HepG2 (cell line): ENCODE measurements around the gene CD4. TPM values are rescaled to one million over a fixed set of nuclear protein-coding genes. Genes with fewer than 3 reads are reported as not detected.

Experiments
- GATAD1 ChIP-seq: IDR thresholded peaks from 2 replicates; pipeline ENCODE4 v1.6.1; 2016; ENCODE audit warnings: missing genetic modification reagents, missing compliant biosample characterization
- GLI4 ChIP-seq: sonication (generic); formaldehyde crosslinking; IDR thresholded peaks from 2 replicates; pipeline ENCODE4 v1.5.1; 2020; ENCODE audit warnings: missing genetic modification reagents, mild to moderate bottlenecking, moderate library complexity, borderline replicate concordance
- GTF3A ChIP-seq: sonication (generic); formaldehyde crosslinking; conservative IDR thresholded peaks from 2 replicates; pipeline ENCODE4 v1.4.0; 2020; ENCODE audit warnings: mild to moderate bottlenecking, missing genetic modification reagents
- HOXA3 ChIP-seq: sonication (generic); formaldehyde crosslinking; IDR thresholded peaks from 2 replicates; pipeline ENCODE4 v1.5.0; 2020; ENCODE audit warnings: missing genetic modification reagents
- MLXIP ChIP-seq: sonication (generic); formaldehyde crosslinking; IDR thresholded peaks from 2 replicates; pipeline ENCODE4 v1.9.0; 2021; ENCODE audit warnings: missing genetic modification reagents, borderline replicate concordance
- RXRB ChIP-seq: IDR thresholded peaks from 2 replicates; pipeline ENCODE4 v1.6.1; 2016; ENCODE audit warnings: borderline replicate concordance, missing genetic modification reagents, missing compliant biosample characterization
- SAP130 ChIP-seq: IDR thresholded peaks from 2 replicates; pipeline ENCODE4 v1.6.1; 2016; ENCODE audit warnings: low read depth
- SOX5 ChIP-seq: IDR thresholded peaks from 2 replicates; pipeline ENCODE4 v1.6.1; 2016; ENCODE audit warnings: borderline replicate concordance
- STAT6 ChIP-seq: sonication (generic); formaldehyde crosslinking; IDR thresholded peaks from 2 replicates; pipeline ENCODE4 v1.4.0; 2020; ENCODE audit warnings: missing genetic modification reagents, mild to moderate bottlenecking, borderline replicate concordance
- TBX3 ChIP-seq: fragments of 450-650 bp; IDR thresholded peaks from 2 replicates; pipeline ENCODE4 v1.6.1; 2017; ENCODE audit warnings: antibody characterized with exemption, mild to moderate bottlenecking, inconsistent platforms, borderline replicate concordance
- THRA ChIP-seq: sonication (generic); formaldehyde crosslinking; IDR thresholded peaks from 2 replicates; pipeline ENCODE4 v1.4.0; 2020; ENCODE audit warnings: missing genetic modification reagents, borderline replicate concordance
- ZFY ChIP-seq: sonication (generic); formaldehyde crosslinking; IDR thresholded peaks from 2 replicates; pipeline ENCODE4 v1.4.0; 2020; ENCODE audit warnings: missing genetic modification reagents
- ZNF383 ChIP-seq: sonication (generic); formaldehyde crosslinking; IDR thresholded peaks from 2 replicates; pipeline ENCODE4 v1.4.0; 2020; ENCODE audit warnings: missing genetic modification reagents, mild to moderate bottlenecking, borderline replicate concordance
- ZNF451 ChIP-seq: sonication (generic); formaldehyde crosslinking; IDR thresholded peaks from 2 replicates; pipeline ENCODE4 v1.5.0; 2020; ENCODE audit warnings: mild to moderate bottlenecking, missing genetic modification reagents
- ZNF563 ChIP-seq: sonication (generic); formaldehyde crosslinking; IDR thresholded peaks from 2 replicates; pipeline ENCODE4 v1.8.0; 2022; ENCODE audit warnings: mild to moderate bottlenecking, moderate library complexity, missing genetic modification reagents
- ZNF564 ChIP-seq: sonication (generic); formaldehyde crosslinking; IDR thresholded peaks from 2 replicates; pipeline ENCODE4 v1.8.1; 2023; ENCODE audit warnings: mild to moderate bottlenecking, missing genetic modification reagents
- ZNF672 ChIP-seq: sonication (generic); formaldehyde crosslinking; IDR thresholded peaks from 2 replicates; pipeline ENCODE4 v1.8.1; 2022; ENCODE audit warnings: missing genetic modification reagents
- ZNF781 ChIP-seq: sonication (generic); formaldehyde crosslinking; IDR thresholded peaks from 2 replicates; pipeline ENCODE4 v1.5.1; 2020; ENCODE audit warnings: borderline replicate concordance, mild to moderate bottlenecking, missing genetic modification reagents; ENCODE audit errors: not compliant biosample characterization
- ZNF841 ChIP-seq: sonication (generic); formaldehyde crosslinking; IDR thresholded peaks from 2 replicates; pipeline ENCODE4 v1.8.1; 2023; ENCODE audit warnings: missing genetic modification reagents, borderline replicate concordance
- ZNF883 ChIP-seq: sonication (generic); formaldehyde crosslinking; IDR thresholded peaks from 2 replicates; pipeline ENCODE4 v1.5.1; 2020; ENCODE audit warnings: mild to moderate bottlenecking, missing genetic modification reagents; ENCODE audit errors: not compliant biosample characterization
- polyA plus RNA-seq, 8 experiments: library from polyadenylated mRNA; depleted of rRNA in 3 of 8; stranded (reverse) in 7 of 8; unstranded in 1 of 8; fragments of >200 nt; fragmentation: Illumina TruSeq in 4 of 8; extraction: Trizol in 4 of 8; gene quantifications; 2 replicates each; pipeline versions ENCODE4 v1.2.1 to v1.2.3, GENCODE V29; 2011 to 2016; ENCODE audit warnings: low read depth in 4 of 8, missing spikeins in 1 of 8, mixed read lengths in 1 of 8; ENCODE audit not compliant: insufficient read depth in 1 of 8
- total RNA-seq, 5 experiments: library from RNA; depleted of rRNA; stranded (reverse); fragments of >200 nt; fragmentation: Illumina TruSeq; extraction: Trizol; gene quantifications; 2 replicates each; pipeline ENCODE4 v1.2.3, GENCODE V29; 2016; ENCODE audit warnings: low read depth in 1 of 5
- TF ChIP-seq, protein P1 (sequence below): sonication (generic); formaldehyde crosslinking; IDR thresholded peaks from 2 replicates; pipeline ENCODE4 v1.8.1; 2022; ENCODE audit warnings: mild to moderate bottlenecking, missing genetic modification reagents

Gene CD4
- total and polyA plus RNA-seq, 2 of the 13 experiments (the other 11 are each of a cell fraction or from before 2014, with no cell fraction given): 0.07 to 0.95 TPM

DNA sequence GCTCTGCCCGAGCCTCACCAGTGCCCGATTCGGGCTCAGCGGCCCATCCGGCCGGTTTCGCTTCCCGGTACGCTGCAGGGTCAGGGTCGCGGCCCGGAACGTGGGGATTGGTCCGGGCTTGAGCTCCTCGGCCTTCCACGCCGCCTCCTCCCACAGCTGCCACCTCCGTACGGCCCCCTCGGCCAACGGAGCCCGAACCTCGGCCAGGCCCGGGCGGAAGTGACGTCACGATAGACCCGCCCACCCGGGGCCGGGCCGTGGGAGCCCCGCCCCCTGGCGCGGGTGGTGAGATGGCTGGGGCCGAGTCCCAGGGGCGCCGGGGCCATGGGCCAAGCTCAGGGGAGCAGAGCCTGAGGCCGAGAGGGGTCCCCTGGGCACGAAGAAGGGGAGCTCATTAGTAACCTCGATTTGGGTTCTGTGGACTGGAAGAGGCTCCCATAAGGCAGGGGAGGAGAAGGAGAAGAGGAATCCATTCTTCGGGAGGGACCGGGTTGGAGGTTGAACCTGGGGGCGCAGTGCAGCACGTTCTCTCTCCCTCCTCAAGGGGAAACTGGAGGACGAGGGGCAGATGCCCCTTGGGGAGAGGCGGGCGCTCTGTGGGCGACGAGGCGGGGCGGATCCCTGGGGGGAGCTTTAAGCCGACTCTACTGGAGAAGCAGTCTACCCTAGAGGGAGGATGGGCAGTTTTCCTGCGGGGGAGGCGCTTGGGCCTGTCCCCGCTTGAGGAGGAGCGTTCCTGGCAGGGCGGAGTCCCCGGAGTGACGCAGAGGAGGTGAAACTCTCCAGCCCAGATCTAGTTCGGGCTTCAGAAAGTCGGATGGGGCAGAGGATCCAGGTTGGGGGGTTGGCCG is 36.2 kb upstream of the CD4 start, which contains the start of gene MLF2 (continued):
- TF ChIP-seq ZNF383 (CRISPR knock-in tag) (no peak; the same call in 1 of the 2 replicates), ZNF451 (CRISPR knock-in tag) (0 out of 2 replicates have a peak, but pooled peaks have one; percentile 36), GATAD1 (peak; percentile 80), ZNF563 (peak; percentile 57; the same call in 1 of the 2 replicates), ZNF672 (CRISPR knock-in tag) (no peak), RXRB (CRISPR knock-in tag) (peak; percentile 25), ZNF883 (CRISPR knock-in tag) (peak; percentile 52), GTF3A (CRISPR knock-in tag) (0 out of 2 replicates have a peak, but pooled peaks have one; percentile 45), MLXIP (no peak), ZNF781 (no peak), STAT6 (CRISPR knock-in tag) (peak; percentile 51; the same call in 1 of the 2 replicates), SAP130 (CRISPR knock-in tag) (peak; percentile 72), TBX3 (no peak), GLI4 (0 out of 2 replicates have a peak, but pooled peaks have one; percentile 49), ZFY (CRISPR knock-in tag) (peak; percentile 98), ZNF564 (CRISPR knock-in tag) (no peak), ZNF841 (CRISPR knock-in tag) (no peak; the same call in 1 of the 2 replicates), THRA (CRISPR knock-in tag) (peak; percentile 10), HOXA3 (CRISPR knock-in tag) (peak; percentile 58), SOX5 (peak; percentile 24; the same call in 1 of the 2 replicates)
- TF ChIP-seq, protein P1, sequence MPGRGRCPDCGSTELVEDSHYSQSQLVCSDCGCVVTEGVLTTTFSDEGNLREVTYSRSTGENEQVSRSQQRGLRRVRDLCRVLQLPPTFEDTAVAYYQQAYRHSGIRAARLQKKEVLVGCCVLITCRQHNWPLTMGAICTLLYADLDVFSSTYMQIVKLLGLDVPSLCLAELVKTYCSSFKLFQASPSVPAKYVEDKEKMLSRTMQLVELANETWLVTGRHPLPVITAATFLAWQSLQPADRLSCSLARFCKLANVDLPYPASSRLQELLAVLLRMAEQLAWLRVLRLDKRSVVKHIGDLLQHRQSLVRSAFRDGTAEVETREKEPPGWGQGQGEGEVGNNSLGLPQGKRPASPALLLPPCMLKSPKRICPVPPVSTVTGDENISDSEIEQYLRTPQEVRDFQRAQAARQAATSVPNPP: peak; percentile 82; the same call in 1 of the 2 replicates
